Fibroblast of lung (primary cell): ENCODE data around the gene DTWD2. TPM values are rescaled to one million over a fixed set of nuclear protein-coding genes. Genes with fewer than 3 reads are reported as not detected.
"Not testable (repeated sequence)": the region's sequence is repeated elsewhere in the genome, so short reads cannot be mapped to it uniquely, and the experiment has no call there.

Experiments
- DNase-seq, 2 donors: peaks; one replicate each; pipeline versions ENCODE4 v3.0.0 to v3.0.0-alpha.2; 2010; ENCODE audit warnings: low read depth in 2 of 2
- H2AFZ ChIP-seq: 2 replicates; pipeline ENCODE4 v1.5.1; 2012; ENCODE audit warnings: low read length, control low read depth, inconsistent platforms
- H3K27ac ChIP-seq: 2 replicates; pipeline ENCODE4 v1.5.1; 2011; ENCODE audit warnings: low read length, control low read depth; ENCODE audit not compliant: insufficient read depth
- H3K27me3 ChIP-seq: 2 replicates; pipeline ENCODE4 v1.5.1; 2011; ENCODE audit warnings: mild to moderate bottlenecking, low read length; ENCODE audit not compliant: control insufficient read depth, insufficient read depth
- H3K36me3 ChIP-seq: 2 replicates; pipeline ENCODE4 v1.5.1; 2011; ENCODE audit warnings: low read length; ENCODE audit not compliant: control insufficient read depth, insufficient read depth
- H3K4me1 ChIP-seq: 2 replicates; pipeline ENCODE4 v1.5.1; 2011; ENCODE audit warnings: low read length; ENCODE audit not compliant: control insufficient read depth, insufficient read depth; ENCODE audit errors: extremely low read depth
- H3K4me2 ChIP-seq: 2 replicates; pipeline ENCODE4 v1.5.1; 2011; ENCODE audit warnings: low read length, control low read depth; ENCODE audit not compliant: insufficient read depth; ENCODE audit errors: extremely low read depth
- H3K4me3 ChIP-seq, 4 experiments: fragments of 200-600 bp in 1 of 4; sonication (generic) in 1 of 4; replicated peaks in 1 of 4; 2 replicates each; pipeline ENCODE4 v1.5.1; 2011 to 2016; ENCODE audit warnings: low read length in 4 of 4, low read depth in 3 of 4, mild to moderate bottlenecking in 3 of 4, control low read depth in 2 of 4, inconsistent platforms in 1 of 4, mixed read lengths in 1 of 4; ENCODE audit not compliant: insufficient read depth in 1 of 4; ENCODE audit errors: control extremely low read depth in 1 of 4
- H3K79me2 ChIP-seq: 2 replicates; pipeline ENCODE4 v1.5.1; 2012; ENCODE audit warnings: mild to moderate bottlenecking, low read length, inconsistent platforms; ENCODE audit not compliant: control insufficient read depth, insufficient read depth
- H3K9ac ChIP-seq: 2 replicates; pipeline ENCODE4 v1.5.1; 2011; ENCODE audit warnings: mild to moderate bottlenecking, low read length, control low read depth; ENCODE audit not compliant: insufficient read depth
- H3K9me3 ChIP-seq: 2 replicates; pipeline ENCODE4 v1.5.1; 2012; ENCODE audit warnings: low read depth, low read length; ENCODE audit not compliant: control insufficient read depth, insufficient read depth
- H4K20me1 ChIP-seq: 2 replicates; pipeline ENCODE4 v1.5.1; 2011; ENCODE audit warnings: low read length; ENCODE audit not compliant: control insufficient read depth, insufficient read depth; ENCODE audit errors: extremely low read depth
- EZH2 ChIP-seq: IDR thresholded peaks from 2 replicates; pipeline ENCODE4 v1.5.1; 2012; ENCODE audit warnings: low read length, control low read depth, mild to moderate bottlenecking; ENCODE audit errors: missing control alignments
- polyA plus RNA-seq, 2 donors: library from polyadenylated mRNA; depleted of rRNA in 1 of 2; stranded (reverse) in 1 of 2; unstranded in 1 of 2; fragments of >200 nt; gene quantifications; 2 replicates each; pipeline ENCODE4 v1.2.1, GENCODE V29; 2011 to 2012; ENCODE audit warnings: missing spikeins in 1 of 2
- total RNA-seq: library from RNA; depleted of rRNA; stranded (reverse); fragments of >200 nt; gene quantifications from 2 replicates; pipeline ENCODE4 v1.2.1, GENCODE V29; 2014
- TF ChIP-seq, protein P1 (sequence below), 2 donors: IDR thresholded peaks in 1 of 2; conservative IDR thresholded peaks in 1 of 2; 1 replicate in 1 of 2; 2 replicates in 1 of 2; pipeline ENCODE4 v1.5.1; 2011 to 2012; ENCODE audit warnings: low read length in 2 of 2, control low read depth in 1 of 2, inconsistent platforms in 1 of 2, low read depth in 1 of 2, mild to moderate bottlenecking in 1 of 2

The DTWD2 gene
- total and polyA plus RNA-seq, 2 donors (not counting 1 experiment from before 2014, with no cell fraction given) = 2.8 to 4.8 TPM

GRCh38 chr5:118862596-118862995, 125.8 kb downstream of the DTWD2 start:
- no peak overlapping the region for H2AFZ ChIP-seq
- peak overlapping the region; percentile 5 for H3K4me2 ChIP-seq
- no peak overlapping the region for H3K9ac ChIP-seq
- H3K9me3 ChIP-seq = no peaks in the 10 kb centered on the region
- H3K4me3 ChIP-seq = no peak overlapping the region
- no peaks in the 10 kb centered on the region for H3K36me3 ChIP-seq
- no peak overlapping the region for H3K27ac ChIP-seq
- no peaks in the 10 kb centered on the region for H3K27me3 ChIP-seq
- peak in 1 of 2 donors; percentile 43 for DNase-seq
- H3K79me2 ChIP-seq = no peaks in the 10 kb centered on the region
- no peaks in the 10 kb centered on the region for H4K20me1 ChIP-seq
- no peak for TF ChIP-seq EZH2
- TF ChIP-seq, protein P1, sequence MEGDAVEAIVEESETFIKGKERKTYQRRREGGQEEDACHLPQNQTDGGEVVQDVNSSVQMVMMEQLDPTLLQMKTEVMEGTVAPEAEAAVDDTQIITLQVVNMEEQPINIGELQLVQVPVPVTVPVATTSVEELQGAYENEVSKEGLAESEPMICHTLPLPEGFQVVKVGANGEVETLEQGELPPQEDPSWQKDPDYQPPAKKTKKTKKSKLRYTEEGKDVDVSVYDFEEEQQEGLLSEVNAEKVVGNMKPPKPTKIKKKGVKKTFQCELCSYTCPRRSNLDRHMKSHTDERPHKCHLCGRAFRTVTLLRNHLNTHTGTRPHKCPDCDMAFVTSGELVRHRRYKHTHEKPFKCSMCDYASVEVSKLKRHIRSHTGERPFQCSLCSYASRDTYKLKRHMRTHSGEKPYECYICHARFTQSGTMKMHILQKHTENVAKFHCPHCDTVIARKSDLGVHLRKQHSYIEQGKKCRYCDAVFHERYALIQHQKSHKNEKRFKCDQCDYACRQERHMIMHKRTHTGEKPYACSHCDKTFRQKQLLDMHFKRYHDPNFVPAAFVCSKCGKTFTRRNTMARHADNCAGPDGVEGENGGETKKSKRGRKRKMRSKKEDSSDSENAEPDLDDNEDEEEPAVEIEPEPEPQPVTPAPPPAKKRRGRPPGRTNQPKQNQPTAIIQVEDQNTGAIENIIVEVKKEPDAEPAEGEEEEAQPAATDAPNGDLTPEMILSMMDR (conservative IDR thresholded peaks at IDR 0.05 in 1 of 2, IDR thresholded peaks at IDR 0.05 in 1 of 2; ENCODE audit: low read depth in 1 of 2, low read length in 2 of 2) = no peak
- no peaks in the 10 kb centered on the region for H3K4me1 ChIP-seq

DNA sequence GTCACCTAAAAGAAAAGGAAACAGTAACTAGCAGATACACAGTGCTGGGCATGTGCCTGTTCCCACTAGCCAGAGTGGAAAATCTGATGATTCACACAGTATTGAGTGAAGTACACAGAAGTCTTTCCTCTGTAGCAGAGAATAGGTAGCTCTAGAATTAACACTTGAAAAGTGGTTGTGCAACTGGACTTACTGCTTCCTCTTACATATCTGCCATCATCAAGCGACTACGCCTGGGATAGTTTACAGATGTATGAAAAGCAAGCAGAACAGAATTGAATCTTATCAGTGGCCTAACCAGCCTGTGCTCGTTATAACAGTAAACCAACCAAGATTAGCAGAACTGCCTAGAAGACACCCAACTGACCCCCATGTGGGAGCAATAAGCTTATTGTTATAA, 130.6 kb downstream of the DTWD2 start:
- Histone ChIP-seq H3K27me3 (no peaks in the 10 kb centered on the region), H3K9ac (no peak overlapping the region), H3K4me2 (no peak overlapping the region), H3K79me2 (no peaks in the 10 kb centered on the region), H3K36me3 (no peaks in the 10 kb centered on the region), H2AFZ (no peak overlapping the region), H3K9me3 (no peaks in the 10 kb centered on the region), H3K27ac (no peak overlapping the region), H3K4me1 (no peaks in the 10 kb centered on the region), H3K4me3 (no peak overlapping the region), H4K20me1 (no peaks in the 10 kb centered on the region)
- DNase-seq = peak; percentile 2 to 48
- TF ChIP-seq EZH2 = no peak
- TF ChIP-seq, protein P1 (conservative IDR thresholded peaks at IDR 0.05 in 1 of 2, IDR thresholded peaks at IDR 0.05 in 1 of 2; ENCODE audit: low read depth in 1 of 2, low read length in 2 of 2) = no peak

DNA sequence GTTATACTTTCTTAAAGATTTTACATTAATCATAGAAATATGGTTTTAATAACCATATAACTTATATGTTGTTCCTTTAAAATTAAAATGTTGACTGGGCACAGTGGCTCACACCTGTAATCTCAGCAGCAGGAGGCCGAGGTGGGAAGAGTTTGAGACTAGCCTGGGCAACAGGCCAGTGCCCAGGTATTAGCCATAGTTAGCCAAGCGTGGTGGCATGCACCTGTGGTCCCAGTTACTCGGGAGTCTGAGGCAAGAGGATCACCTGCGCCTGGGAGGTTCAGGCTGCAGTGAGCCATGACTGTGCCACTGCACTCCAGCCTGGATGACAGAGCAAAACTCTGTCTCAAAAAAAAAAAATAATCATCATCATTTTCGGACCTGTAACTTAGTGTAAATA, 133.5 kb downstream of the DTWD2 start:
- Histone ChIP-seq H3K4me3 (no peak overlapping the region), H3K4me2 (no peak overlapping the region), H2AFZ (no peak overlapping the region), H4K20me1 (no peaks in the 10 kb centered on the region), H3K27me3 (no peaks in the 10 kb centered on the region), H3K79me2 (no peaks in the 10 kb centered on the region), H3K9ac (no peak overlapping the region), H3K9me3 (no peaks in the 10 kb centered on the region), H3K27ac (no peak overlapping the region), H3K36me3 (no peaks in the 10 kb centered on the region), H3K4me1 (no peaks in the 10 kb centered on the region)
- no peak for DNase-seq
- TF ChIP-seq EZH2 = no peak
- TF ChIP-seq, protein P1 (conservative IDR thresholded peaks at IDR 0.05 in 1 of 2, IDR thresholded peaks at IDR 0.05 in 1 of 2; ENCODE audit: low read depth in 1 of 2, low read length in 2 of 2) = no peak

DNA sequence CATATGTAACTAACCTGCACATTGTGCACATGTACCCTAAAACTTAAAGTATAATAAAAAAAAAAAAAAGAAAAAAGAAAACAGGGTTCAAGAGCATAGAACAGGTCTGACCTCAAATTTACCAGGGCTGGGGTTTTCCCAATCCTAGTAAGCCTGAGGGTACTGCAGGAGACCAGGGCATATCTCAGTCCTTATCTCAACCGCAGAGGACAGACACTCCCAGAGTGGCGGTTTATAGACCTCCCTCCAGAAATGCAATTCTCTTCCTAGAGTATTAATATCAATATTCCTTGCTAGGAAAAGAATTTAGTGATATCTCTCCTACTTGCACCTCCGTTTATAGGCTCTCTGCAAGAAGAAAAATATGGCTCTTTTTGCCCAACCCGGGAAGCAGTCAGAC, 136.6 kb downstream of the DTWD2 start:
- not testable (repeated sequence) for DNase-seq, H3K4me2 ChIP-seq, H3K36me3 ChIP-seq, H3K27ac ChIP-seq, H4K20me1 ChIP-seq, H3K4me3 ChIP-seq, H3K9ac ChIP-seq, H3K4me1 ChIP-seq, H2AFZ ChIP-seq, H3K79me2 ChIP-seq, H3K9me3 ChIP-seq, H3K27me3 ChIP-seq

GRCh38 chr5:118849507-118849906, 138.8 kb downstream of the DTWD2 start:
- H2AFZ ChIP-seq, H3K9me3 ChIP-seq, H3K4me2 ChIP-seq, H3K36me3 ChIP-seq, H3K27me3 ChIP-seq, DNase-seq, H3K27ac ChIP-seq, H3K79me2 ChIP-seq, H3K4me3 ChIP-seq, H3K9ac ChIP-seq, H3K4me1 ChIP-seq, H4K20me1 ChIP-seq: not testable (repeated sequence)
